Tibial artery (tissue), 4 donors: ENCODE data around the gene SLC26A8.

Source experiments
- DNase-seq, 2 donors: peaks; one replicate each; pipeline ENCODE4 v3.0.0-alpha.2; 2019
- H3K27ac ChIP-seq, 2 donors: fragments of 200-600 bp; sonication (generic) in 1 of 2; 1 replicate in 1 of 2; 2 replicates in 1 of 2; pipeline ENCODE4 v1.5.1; 2018 to 2019; ENCODE audit warnings: mild to moderate bottlenecking in 1 of 2
- H3K27me3 ChIP-seq, 2 donors: fragments of 200-600 bp; sonication (generic) in 1 of 2; one replicate each; pipeline versions ENCODE4 v1.5.1 to v1.6.0; 2016 to 2019
- H3K36me3 ChIP-seq, 3 donors: fragments of 200-600 bp; sonication (generic) in 2 of 3; one replicate each; pipeline ENCODE4 v1.5.1; 2016 to 2019; ENCODE audit warnings: mild to moderate bottlenecking in 2 of 3
- H3K4me1 ChIP-seq, 4 donors: fragments of 200-600 bp; sonication (generic) in 2 of 4; 1 replicate in 3 of 4; 2 replicates in 1 of 4; pipeline ENCODE4 v1.5.1; 2016 to 2019
- H3K4me3 ChIP-seq, 2 donors: fragments of 200-600 bp; sonication (generic) in 1 of 2; 1 replicate in 1 of 2; 2 replicates in 1 of 2; pipeline ENCODE4 v1.5.1; 2018 to 2019; ENCODE audit warnings: mild to moderate bottlenecking in 2 of 2
- H3K9me3 ChIP-seq, 3 donors: fragments of 200-600 bp; sonication (generic) in 1 of 3; one replicate each; pipeline ENCODE4 v1.5.1; 2016 to 2019
- intact Hi-C: fragments of 100-400 bp; cut with DNase I; formaldehyde crosslinking; loops from one replicate; pipeline ENCODE4 v1.15.0; 2023; ENCODE audit warnings: low total_unique reads
- TF ChIP-seq, protein P1 (sequence below), 2 experiments: fragments of 200-600 bp in 1 of 2; fragments of 450-650 bp in 1 of 2; IDR thresholded peaks; one replicate each; pipeline ENCODE4 v1.5.1; 2017 to 2019; ENCODE audit warnings: antibody characterized with exemption in 2 of 2, mild to moderate bottlenecking in 1 of 2, moderate library complexity in 1 of 2

Gene SLC26A8

DNA sequence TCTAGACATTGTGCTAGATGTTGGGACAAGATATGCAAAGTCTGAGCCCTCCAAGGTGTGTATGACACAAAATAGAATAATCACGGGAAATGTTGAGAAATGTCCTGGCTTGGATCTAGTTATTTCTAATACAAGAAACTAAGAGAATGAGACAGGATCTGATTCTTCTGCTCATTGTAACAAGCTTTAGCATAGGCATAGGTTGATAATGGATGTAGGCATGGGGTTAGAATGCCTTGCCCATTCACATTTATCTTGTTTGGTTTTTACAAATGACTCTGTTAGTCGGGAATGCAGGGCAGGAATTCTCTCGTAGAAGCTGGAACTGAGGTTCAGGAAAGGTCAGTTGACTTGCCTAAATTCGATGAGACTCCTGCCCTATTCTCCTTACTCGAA is 1.5 kb upstream of the SLC26A8 start:
- H3K36me3 ChIP-seq = no peaks in the 10 kb centered on the region
- no peak overlapping the region for H3K4me3 ChIP-seq
- DNase-seq = no peak
- peaks cover 0 to 10% of the 10 kb centered on the region in 2 donors for H3K27me3 ChIP-seq
- H3K4me1 ChIP-seq = peaks cover 0 to 34% (median 10%) of the 10 kb centered on the region in 4 donors
- no peaks in the 10 kb centered on the region for H3K9me3 ChIP-seq
- intact Hi-C loops = loop anchor here (5.0 kb wide), 1 partner anchor 171 kb away; the partner anchor contains the start of gene BRPF3
- no peak overlapping the region for H3K27ac ChIP-seq
- TF ChIP-seq, protein P1, sequence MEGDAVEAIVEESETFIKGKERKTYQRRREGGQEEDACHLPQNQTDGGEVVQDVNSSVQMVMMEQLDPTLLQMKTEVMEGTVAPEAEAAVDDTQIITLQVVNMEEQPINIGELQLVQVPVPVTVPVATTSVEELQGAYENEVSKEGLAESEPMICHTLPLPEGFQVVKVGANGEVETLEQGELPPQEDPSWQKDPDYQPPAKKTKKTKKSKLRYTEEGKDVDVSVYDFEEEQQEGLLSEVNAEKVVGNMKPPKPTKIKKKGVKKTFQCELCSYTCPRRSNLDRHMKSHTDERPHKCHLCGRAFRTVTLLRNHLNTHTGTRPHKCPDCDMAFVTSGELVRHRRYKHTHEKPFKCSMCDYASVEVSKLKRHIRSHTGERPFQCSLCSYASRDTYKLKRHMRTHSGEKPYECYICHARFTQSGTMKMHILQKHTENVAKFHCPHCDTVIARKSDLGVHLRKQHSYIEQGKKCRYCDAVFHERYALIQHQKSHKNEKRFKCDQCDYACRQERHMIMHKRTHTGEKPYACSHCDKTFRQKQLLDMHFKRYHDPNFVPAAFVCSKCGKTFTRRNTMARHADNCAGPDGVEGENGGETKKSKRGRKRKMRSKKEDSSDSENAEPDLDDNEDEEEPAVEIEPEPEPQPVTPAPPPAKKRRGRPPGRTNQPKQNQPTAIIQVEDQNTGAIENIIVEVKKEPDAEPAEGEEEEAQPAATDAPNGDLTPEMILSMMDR (IDR thresholded peaks at IDR 0.05) = no peak

DNA sequence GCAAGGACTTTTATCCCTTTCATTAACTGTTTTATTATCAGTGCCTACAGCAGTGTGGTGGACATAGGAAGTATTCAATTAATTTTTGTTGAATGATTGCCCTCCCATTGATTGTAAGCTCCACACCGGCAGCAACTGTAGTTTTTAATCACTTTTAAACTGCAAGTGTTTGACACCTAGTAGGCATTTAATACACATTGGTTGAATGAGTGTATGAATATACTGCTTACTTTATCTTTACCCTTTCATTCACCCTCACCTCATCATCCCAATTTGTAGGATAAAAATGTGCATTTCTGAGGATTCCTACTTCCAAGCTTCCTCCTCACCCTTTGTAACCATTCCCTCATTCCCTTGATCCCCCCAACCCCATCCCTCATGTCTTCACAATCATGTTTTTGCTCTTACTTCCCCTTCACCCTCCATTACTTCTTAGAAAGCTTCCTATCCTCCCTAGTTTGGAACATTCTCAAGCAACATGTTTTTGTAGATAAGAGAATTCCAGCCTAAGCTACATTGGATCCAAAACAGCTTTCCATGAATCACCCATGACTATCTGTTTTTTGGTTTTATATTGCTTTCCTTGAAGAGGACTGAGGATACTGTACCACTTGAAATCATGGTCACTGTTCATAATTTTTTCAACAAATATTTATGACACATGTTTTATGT is 955 bp upstream of the SLC26A8 start:
- Histone ChIP-seq H3K4me1 (peaks cover 0 to 28% (median 9%) of the 10 kb centered on the region in 4 donors), H3K27me3 (peaks cover 0 to 10% of the 10 kb centered on the region in 2 donors), H3K36me3 (no peaks in the 10 kb centered on the region), H3K27ac (no peak overlapping the region), H3K9me3 (no peaks in the 10 kb centered on the region), H3K4me3 (no peak overlapping the region)
- intact Hi-C loops = loop anchor here (5.0 kb wide), 1 partner anchor 172 kb away; the partner anchor contains the start of gene BRPF3
- TF ChIP-seq, protein P1 (IDR thresholded peaks at IDR 0.05) = no peak
- DNase-seq = no peak

DNA sequence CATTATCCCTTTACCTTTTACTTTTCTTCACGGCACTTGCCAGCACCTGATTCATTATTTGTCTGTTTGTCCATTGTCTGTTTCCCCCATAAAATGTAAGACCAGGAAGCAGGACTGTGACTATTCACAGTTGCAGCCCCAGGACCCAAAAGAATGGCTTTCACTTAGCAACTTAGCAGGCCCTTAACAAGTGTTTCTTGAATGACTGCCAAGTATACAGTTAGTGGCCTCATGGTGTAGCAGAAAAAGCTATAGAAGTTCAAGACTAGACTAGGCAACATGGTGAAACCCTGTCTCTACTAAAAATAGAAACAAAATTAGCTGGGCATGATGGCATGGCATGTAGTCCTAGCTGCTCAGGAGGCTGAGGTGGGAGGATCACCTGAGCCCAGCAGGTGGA is 4.3 kb downstream of the SLC26A8 start:
- peaks cover 0 to 10% of the 10 kb centered on the region in 2 donors for H3K27me3 ChIP-seq
- H3K9me3 ChIP-seq = no peaks in the 10 kb centered on the region
- H3K4me3 ChIP-seq = no peak overlapping the region
- TF ChIP-seq, protein P1 (IDR thresholded peaks at IDR 0.05) = no peak
- no peaks in the 10 kb centered on the region for H3K36me3 ChIP-seq
- no peak for DNase-seq
- H3K4me1 ChIP-seq = peaks cover 0 to 6% (median 2%) of the 10 kb centered on the region in 4 donors
- intact Hi-C loops = no loop called here
- H3K27ac ChIP-seq = no peak overlapping the region

DNA sequence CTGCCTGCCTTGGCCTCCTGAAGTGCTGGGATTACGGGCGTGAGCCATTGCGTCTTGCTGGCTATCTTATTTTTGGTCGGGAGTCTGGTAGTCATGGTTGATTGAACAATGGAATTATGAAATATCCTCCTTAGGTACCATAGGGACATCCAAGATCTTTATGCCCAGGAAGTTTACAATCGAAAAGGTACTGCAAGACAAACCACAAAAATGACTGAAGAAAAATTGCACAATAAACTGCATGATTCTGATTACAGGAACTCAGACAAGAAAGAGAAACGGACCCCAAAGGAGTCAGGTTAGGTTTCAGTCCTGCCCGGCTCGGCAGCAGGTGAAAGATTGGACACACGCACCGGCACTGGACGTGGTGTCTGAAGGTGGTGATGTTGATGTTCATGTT is 5.3 kb downstream of the SLC26A8 start:
- H3K27ac ChIP-seq = no peak overlapping the region
- H3K4me1 ChIP-seq = peaks cover 0 to under 1% (median under 1%) of the 10 kb centered on the region in 4 donors
- H3K27me3 ChIP-seq = peaks cover 0 to 6% of the 10 kb centered on the region in 2 donors
- no peaks in the 10 kb centered on the region for H3K9me3 ChIP-seq
- intact Hi-C loops = no loop called here
- no peak for DNase-seq
- TF ChIP-seq, protein P1 (IDR thresholded peaks at IDR 0.05) = no peak
- H3K4me3 ChIP-seq = no peak overlapping the region
- no peaks in the 10 kb centered on the region for H3K36me3 ChIP-seq

DNA sequence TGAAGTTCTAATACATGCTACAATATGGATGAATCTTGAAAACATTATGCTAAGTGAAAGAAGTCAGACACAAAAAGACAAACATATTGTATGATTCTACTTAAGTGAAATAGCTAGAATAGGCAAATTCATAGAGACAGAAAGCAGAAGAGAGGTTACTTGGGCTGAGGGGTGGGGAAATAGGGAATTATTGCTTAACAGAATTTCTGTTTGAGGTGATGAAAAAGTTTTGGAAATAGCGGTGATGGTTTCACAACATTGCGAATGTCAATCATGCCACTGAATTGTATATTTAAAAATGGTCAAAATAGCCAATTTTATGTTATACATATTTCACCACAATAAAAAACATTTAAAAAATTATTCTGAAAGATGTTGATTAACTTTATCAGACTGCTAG is 6.1 kb downstream of the SLC26A8 start:
- Histone ChIP-seq H3K27me3 (peaks cover 0 to 2% of the 10 kb centered on the region in 2 donors), H3K4me1 (no peaks in the 10 kb centered on the region), H3K9me3 (no peaks in the 10 kb centered on the region), H3K4me3 (no peak overlapping the region), H3K27ac (no peak overlapping the region), H3K36me3 (no peaks in the 10 kb centered on the region)
- intact Hi-C loops = no loop called here
- no peak for DNase-seq
- TF ChIP-seq, protein P1 (IDR thresholded peaks at IDR 0.05) = no peak
